GM12878 (cell line): Measurements from ENCODE around the gene POLR2B. TPM values are rescaled to one million over a fixed set of nuclear protein-coding genes. Genes with fewer than 3 reads are reported as not detected.

Experiments
- ATAC-seq: fragments of 200-7000 bp; cut with Tn5 transposase; 3 replicates; pipeline ENCODE4 v1.9.1; 2020; ENCODE audit warnings: mild to moderate bottlenecking, moderate library complexity
- BruUV-seq: library from RNA; stranded (reverse); fragments of 400-500 nt; replicated peaks from 2 replicates; lab custom pipeline; 2021; lab: Mats Ljungman, UMichigan
- CTCF ChIA-PET: fragments of 300-600 bp; sonication (Branson Sonifier 250); formaldehyde crosslinking; extraction: SDS; loops from one replicate; lab custom pipeline; 2021; ENCODE audit warnings: inconsistent platforms; lab: Yijun Ruan, JAX
- POLR2A ChIA-PET: fragments of 350-600 bp; formaldehyde crosslinking; extraction: SDS; loops from one replicate; lab custom pipeline; 2021; ENCODE audit warnings: inconsistent platforms; lab: Charles Lee
- RAD21 ChIA-PET: fragments of 300-600 bp; sonication (Branson Sonifier 250); formaldehyde crosslinking; loops from one replicate; lab custom pipeline; 2023; ENCODE audit warnings: antibody characterized with exemption; ENCODE audit not compliant: unreplicated experiment; lab: Charles Lee
- SMC1A ChIA-PET: fragments of 300-600 bp; sonication (Branson Sonifier 250); formaldehyde crosslinking; loops from one replicate; lab custom pipeline; 2023; ENCODE audit not compliant: unreplicated experiment, uncharacterized antibody; lab: Charles Lee
- DNase-seq: peaks from one replicate; pipeline ENCODE4 v3.0.0-alpha.2; 2011; ENCODE audit warnings: low read depth, low spot score
- FAIRE-seq: peaks from 3 replicates; lab custom pipeline; 2011; peaks lifted over from hg19 to GRCh38; lab: Jason Lieb, UNC
- H2AFZ ChIP-seq: 2 replicates; pipeline ENCODE4 v1.6.0; 2011; ENCODE audit warnings: low read depth, low read length, control low read depth; ENCODE audit not compliant: control insufficient read depth
- H3K27ac ChIP-seq: 2 replicates; pipeline ENCODE4 v1.5.1; 2011; ENCODE audit warnings: control low read depth; ENCODE audit not compliant: control insufficient read depth, insufficient read depth
- H3K27me3 ChIP-seq, 2 experiments: replicated peaks in 1 of 2; 2 replicates each; pipeline versions ENCODE4 v1.6.0 to v1.6.1; 2011; ENCODE audit warnings: low read length in 1 of 2; ENCODE audit not compliant: control insufficient read depth in 2 of 2, insufficient read depth in 2 of 2
- H3K36me3 ChIP-seq, 2 experiments: 2 replicates each; pipeline ENCODE4 v1.5.1; 2011; ENCODE audit warnings: low read length in 1 of 2; ENCODE audit not compliant: control insufficient read depth in 2 of 2, insufficient read depth in 2 of 2
- H3K4me1 ChIP-seq: 2 replicates; pipeline ENCODE4 v1.6.1; 2011; ENCODE audit warnings: mild to moderate bottlenecking, low read length, moderate library complexity, mixed read lengths; ENCODE audit not compliant: control insufficient read depth, insufficient read depth
- H3K4me2 ChIP-seq: 2 replicates; pipeline ENCODE4 v1.6.0; 2011; ENCODE audit warnings: control low read depth; ENCODE audit not compliant: control insufficient read depth, insufficient read depth
- H3K4me3 ChIP-seq: fragments of 200-600 bp; sonication (generic); 2 replicates; pipeline ENCODE4 v1.5.1; 2016
- H3K79me2 ChIP-seq: 2 replicates; pipeline ENCODE4 v1.6.0; 2011; ENCODE audit warnings: low read length; ENCODE audit not compliant: control insufficient read depth, insufficient read depth
- H3K9ac ChIP-seq: 2 replicates; pipeline ENCODE4 v1.8.0; 2011; ENCODE audit warnings: low read length, control low read depth, mixed read lengths; ENCODE audit not compliant: control insufficient read depth, insufficient read depth
- H3K9me3 ChIP-seq: replicated peaks from 3 replicates; pipeline ENCODE4 v1.5.1; 2011; ENCODE audit warnings: mild to moderate bottlenecking, low read length; ENCODE audit not compliant: control insufficient read depth, insufficient read depth
- H4K20me1 ChIP-seq: 2 replicates; pipeline ENCODE4 v1.6.0; 2011; ENCODE audit not compliant: control insufficient read depth, insufficient read depth
- CBX5 ChIP-seq: sonication (generic); IDR thresholded peaks from 2 replicates; pipeline ENCODE4 v1.6.1; 2016; ENCODE audit warnings: low read depth, moderate library complexity, mild to moderate bottlenecking, inconsistent platforms
- EGR1 ChIP-seq, 2 experiments: IDR thresholded peaks; 1 replicate in 1 of 2; 2 replicates in 1 of 2; pipeline ENCODE4 v1.6.1; 2011 to 2012; ENCODE audit warnings: low read depth in 2 of 2, low read length in 2 of 2, borderline replicate concordance in 1 of 2, mild to moderate bottlenecking in 1 of 2, moderate library complexity in 1 of 2
- FOS ChIP-seq: IDR thresholded peaks from 3 replicates; pipeline ENCODE4 v1.6.1; 2011; ENCODE audit warnings: borderline replicate concordance; ENCODE audit not compliant: insufficient read length; ENCODE audit errors: extremely low read depth
- FOXK2 ChIP-seq: fragments of 450-650 bp; IDR thresholded peaks from 2 replicates; pipeline ENCODE4 v1.6.1; 2017; ENCODE audit warnings: mild to moderate bottlenecking, moderate library complexity
- FOXM1 ChIP-seq: IDR thresholded peaks from 2 replicates; pipeline ENCODE4 v1.6.1; 2012; ENCODE audit warnings: low read depth, mild to moderate bottlenecking, inconsistent platforms, low read length, moderate library complexity
- IRF4 ChIP-seq: IDR thresholded peaks from 2 replicates; pipeline ENCODE4 v1.6.1; 2011; ENCODE audit warnings: low read depth, low read length
- MYC ChIP-seq: IDR thresholded peaks from 2 replicates; pipeline ENCODE4 v1.6.1; 2011; ENCODE audit warnings: mild to moderate bottlenecking, low read length, moderate library complexity, inconsistent platforms; ENCODE audit not compliant: insufficient read depth, insufficient replicate concordance, insufficient read length, severe bottlenecking
- NR2F1 ChIP-seq: fragments of 450-650 bp; conservative IDR thresholded peaks from 2 replicates; pipeline ENCODE4 v1.6.1; 2017; ENCODE audit warnings: mild to moderate bottlenecking
- POLR2A ChIP-seq: IDR thresholded peaks from 2 replicates; pipeline ENCODE4 v1.6.1; 2011; ENCODE audit warnings: low read depth, mild to moderate bottlenecking, low read length
- POLR2AphosphoS2 ChIP-seq: IDR thresholded peaks from 2 replicates; pipeline ENCODE4 v1.6.1; 2011; ENCODE audit warnings: low read depth, mild to moderate bottlenecking, low read length, improper control_type of control experiment, moderate library complexity
- SREBF1 ChIP-seq: IDR thresholded peaks from 2 replicates; pipeline ENCODE4 v1.6.1; 2012; ENCODE audit warnings: mild to moderate bottlenecking, low read length
- STAT3 ChIP-seq: IDR thresholded peaks from 2 replicates; pipeline ENCODE4 v1.6.1; 2011; ENCODE audit warnings: low read depth, low read length, improper control_type of control experiment
- ZBED1 ChIP-seq: IDR thresholded peaks from 2 replicates; pipeline ENCODE4 v1.6.1; 2016; ENCODE audit warnings: borderline replicate concordance
- ZNF24 ChIP-seq: fragments of 450-650 bp; IDR thresholded peaks from 2 replicates; pipeline ENCODE4 v1.6.1; 2017; ENCODE audit warnings: antibody characterized with exemption, mild to moderate bottlenecking
- ZNF274 ChIP-seq: IDR thresholded peaks from one replicate; pipeline ENCODE4 v1.8.0; 2011; ENCODE audit not compliant: insufficient read length, insufficient read depth
- ZSCAN29 ChIP-seq: fragments of 450-650 bp; IDR thresholded peaks from 2 replicates; pipeline ENCODE4 v1.6.1; 2017; ENCODE audit warnings: mild to moderate bottlenecking, moderate library complexity
- WGBS: methylation state at CpG from one replicate; pipeline ENCODE4 v1.1.6; 2016; ENCODE audit warnings: low lambda C conversion rate; ENCODE audit not compliant: insufficient replicate concordance, insufficient coverage; ENCODE audit errors: missing lambda C conversion rate; 5-methylcytosine and 5-hydroxymethylcytosine counted together
- in situ Hi-C: fragments of 300-500 bp; cut with MboI; formaldehyde crosslinking; loops from 9 replicates; pipeline ENCODE4 v1.14.3; 2018; ENCODE audit warnings: mixed read lengths
- intact Hi-C: fragments of 100-400 bp; cut with micrococcal nuclease; formaldehyde crosslinking; loops from one replicate; pipeline ENCODE4 v1.14.2; 2022; ENCODE audit not compliant: unreplicated experiment
- polyA plus RNA-seq, 11 experiments: library from polyadenylated mRNA; depleted of rRNA in 4 of 11; unstranded in 6 of 11; stranded (reverse) in 5 of 11; fragments of >200 nt; fragmentation: Nextera tagmentation in 4 of 11; fragmentation: Illumina TruSeq in 1 of 11; extraction: Ambion mirVana in 4 of 11; extraction: Trizol in 1 of 11; gene quantifications; 1 replicate in 1 of 11; 2 replicates in 10 of 11; pipeline versions ENCODE4 v1.2.1 to v1.2.3, GENCODE V29; 2011 to 2016; ENCODE audit warnings: inconsistent platforms in 2 of 11, missing spikeins in 2 of 11, low read depth in 1 of 11
- total RNA-seq, 4 experiments: library from RNA; depleted of rRNA in 3 of 4; stranded (reverse); fragments of >200 nt in 3 of 4; fragmentation: Illumina TruSeq in 1 of 4; extraction: Trizol in 1 of 4; gene quantifications; 2 replicates each; pipeline versions ENCODE4 v1.2.1 to v1.2.3, GENCODE V29; 2013 to 2021
- TF ChIP-seq, protein P1 (sequence below): fragments of 150-350 bp; IDR thresholded peaks from 2 replicates; pipeline ENCODE4 v1.6.1; 2016; ENCODE audit warnings: low read depth, low read length
- TF ChIP-seq, protein P2 (sequence below): fragments of 450-650 bp; IDR thresholded peaks from 2 replicates; pipeline ENCODE4 v1.6.1; 2017; ENCODE audit warnings: mild to moderate bottlenecking

The POLR2B gene
- total and polyA plus RNA-seq, 10 of the 15 experiments (the other 5 are each of a cell fraction or from before 2014, with no cell fraction given), result 46.0 to 183 (median 99.2) TPM

DNA sequence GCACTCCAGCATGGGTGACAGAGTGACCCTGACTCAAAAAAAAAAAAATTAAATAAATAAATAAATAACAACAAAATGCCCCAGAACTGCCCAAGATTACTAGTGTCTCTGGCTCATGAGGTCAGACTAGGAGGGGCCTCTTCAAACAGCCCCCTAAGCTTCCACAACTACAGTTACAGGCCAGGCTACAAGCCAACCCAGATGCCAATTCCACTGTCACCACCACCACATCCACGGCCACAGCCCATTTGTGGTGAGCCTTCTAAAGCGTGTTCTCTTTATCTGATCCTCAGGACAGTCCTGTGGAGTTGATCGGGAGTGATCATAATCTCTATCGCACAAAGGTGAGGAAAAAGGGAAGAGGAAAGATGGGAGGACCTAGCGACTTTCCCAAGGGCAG is 94.9 kb downstream of the POLR2B start (continued):
- TF ChIP-seq ZNF274, result no peak
- TF ChIP-seq NR2F1, result no peak
- TF ChIP-seq STAT3, result no peak
- no peak for TF ChIP-seq ZNF24
- TF ChIP-seq, protein P1, sequence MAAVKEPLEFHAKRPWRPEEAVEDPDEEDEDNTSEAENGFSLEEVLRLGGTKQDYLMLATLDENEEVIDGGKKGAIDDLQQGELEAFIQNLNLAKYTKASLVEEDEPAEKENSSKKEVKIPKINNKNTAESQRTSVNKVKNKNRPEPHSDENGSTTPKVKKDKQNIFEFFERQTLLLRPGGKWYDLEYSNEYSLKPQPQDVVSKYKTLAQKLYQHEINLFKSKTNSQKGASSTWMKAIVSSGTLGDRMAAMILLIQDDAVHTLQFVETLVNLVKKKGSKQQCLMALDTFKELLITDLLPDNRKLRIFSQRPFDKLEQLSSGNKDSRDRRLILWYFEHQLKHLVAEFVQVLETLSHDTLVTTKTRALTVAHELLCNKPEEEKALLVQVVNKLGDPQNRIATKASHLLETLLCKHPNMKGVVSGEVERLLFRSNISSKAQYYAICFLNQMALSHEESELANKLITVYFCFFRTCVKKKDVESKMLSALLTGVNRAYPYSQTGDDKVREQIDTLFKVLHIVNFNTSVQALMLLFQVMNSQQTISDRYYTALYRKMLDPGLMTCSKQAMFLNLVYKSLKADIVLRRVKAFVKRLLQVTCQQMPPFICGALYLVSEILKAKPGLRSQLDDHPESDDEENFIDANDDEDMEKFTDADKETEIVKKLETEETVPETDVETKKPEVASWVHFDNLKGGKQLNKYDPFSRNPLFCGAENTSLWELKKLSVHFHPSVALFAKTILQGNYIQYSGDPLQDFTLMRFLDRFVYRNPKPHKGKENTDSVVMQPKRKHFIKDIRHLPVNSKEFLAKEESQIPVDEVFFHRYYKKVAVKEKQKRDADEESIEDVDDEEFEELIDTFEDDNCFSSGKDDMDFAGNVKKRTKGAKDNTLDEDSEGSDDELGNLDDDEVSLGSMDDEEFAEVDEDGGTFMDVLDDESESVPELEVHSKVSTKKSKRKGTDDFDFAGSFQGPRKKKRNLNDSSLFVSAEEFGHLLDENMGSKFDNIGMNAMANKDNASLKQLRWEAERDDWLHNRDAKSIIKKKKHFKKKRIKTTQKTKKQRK, result no peak
- no peak for TF ChIP-seq FOS
- TF ChIP-seq POLR2A, result no peak
- no peak for TF ChIP-seq FOXM1
- TF ChIP-seq CBX5, result no peak
- TF ChIP-seq ZBED1, result no peak
- no peak for TF ChIP-seq IRF4

DNA sequence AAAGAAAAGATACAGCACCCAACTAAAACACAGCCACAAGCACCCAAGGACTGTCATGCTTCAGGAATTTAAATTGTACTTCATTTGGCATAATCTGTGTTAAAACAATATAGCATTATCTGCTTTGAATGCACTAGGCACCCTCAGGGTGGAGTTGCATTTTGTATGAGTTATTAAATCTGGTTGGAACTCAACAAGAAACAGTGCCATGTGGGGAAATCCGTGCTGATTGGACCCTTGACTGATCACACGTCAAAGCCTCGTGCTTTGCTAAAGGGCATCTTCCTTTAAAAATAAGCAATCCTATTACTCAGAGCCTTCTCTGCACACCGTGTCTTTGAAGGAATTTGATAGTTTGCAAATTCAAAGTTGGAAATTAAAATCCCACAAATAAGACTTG is 96.0 kb downstream of the POLR2B start:
- no peaks in the 10 kb centered on the region for H4K20me1 ChIP-seq
- H3K79me2 ChIP-seq, result no peaks in the 10 kb centered on the region
- no peaks in the 10 kb centered on the region for H3K4me1 ChIP-seq
- in situ Hi-C loops (no loop called here), intact Hi-C loops (no loop called here)
- no peak overlapping the region for H3K4me3 ChIP-seq
- CTCF ChIA-PET, result no interaction called here
- no peak overlapping the region for H3K9ac ChIP-seq
- POLR2A ChIA-PET, result interaction anchor here (0.5 kb wide), 1 partner anchor 96 kb away, joined by 3 read pairs; no protein-coding TSS in a partner anchor
- H2AFZ ChIP-seq, result no peak overlapping the region
- no peak overlapping the region for H3K27ac ChIP-seq
- RAD21 ChIA-PET, result no interaction called here
- DNase-seq (no peak), FAIRE-seq (no peak), ATAC-seq (no peak)
- H3K4me2 ChIP-seq, result no peak overlapping the region
- no peaks in the 10 kb centered on the region for H3K27me3 ChIP-seq
- no peaks in the 10 kb centered on the region for H3K9me3 ChIP-seq
- WGBS, result 3% methylated on average over 4 of the region's 4 CpGs
- SMC1A ChIA-PET, result no interaction called here
- no peaks in the 10 kb centered on the region for H3K36me3 ChIP-seq
- BruUV-seq, result no TSS peak
- TF ChIP-seq ZSCAN29 (no peak), POLR2AphosphoS2 (no peak), SREBF1 (no peak), EGR1 (IDR thresholded peaks at IDR 0.05; ENCODE audit: borderline replicate concordance in 1 of 2, low read depth in 2 of 2, low read length in 2 of 2) (no peak), MYC (no peak), FOXK2 (no peak)
- TF ChIP-seq, protein P2, sequence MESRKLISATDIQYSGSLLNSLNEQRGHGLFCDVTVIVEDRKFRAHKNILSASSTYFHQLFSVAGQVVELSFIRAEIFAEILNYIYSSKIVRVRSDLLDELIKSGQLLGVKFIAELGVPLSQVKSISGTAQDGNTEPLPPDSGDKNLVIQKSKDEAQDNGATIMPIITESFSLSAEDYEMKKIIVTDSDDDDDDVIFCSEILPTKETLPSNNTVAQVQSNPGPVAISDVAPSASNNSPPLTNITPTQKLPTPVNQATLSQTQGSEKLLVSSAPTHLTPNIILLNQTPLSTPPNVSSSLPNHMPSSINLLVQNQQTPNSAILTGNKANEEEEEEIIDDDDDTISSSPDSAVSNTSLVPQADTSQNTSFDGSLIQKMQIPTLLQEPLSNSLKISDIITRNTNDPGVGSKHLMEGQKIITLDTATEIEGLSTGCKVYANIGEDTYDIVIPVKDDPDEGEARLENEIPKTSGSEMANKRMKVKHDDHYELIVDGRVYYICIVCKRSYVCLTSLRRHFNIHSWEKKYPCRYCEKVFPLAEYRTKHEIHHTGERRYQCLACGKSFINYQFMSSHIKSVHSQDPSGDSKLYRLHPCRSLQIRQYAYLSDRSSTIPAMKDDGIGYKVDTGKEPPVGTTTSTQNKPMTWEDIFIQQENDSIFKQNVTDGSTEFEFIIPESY, result no peak
